ENCODE measurements around the gene TULP1.

- TF ChIP-seq POLR2A (IDR thresholded peaks at IDR 0.05) (no peak), EP300 (IDR thresholded peaks at IDR 0.05) (no peak), CTCF (IDR thresholded peaks at IDR 0.05) (no peak), POLR2AphosphoS5 (IDR thresholded peaks at IDR 0.05) (no peak)
These were observed 19.3 kb downstream of the TULP1 start for GRCh38 chr6:35493307-35493983.

Data from suprapubic skin (tissue), 4 donors.